HG03378 (cell line): Measurements from ENCODE around the gene UBTD2.
"Not testable (repeated sequence)": the region's sequence is repeated elsewhere in the genome, so short reads cannot be mapped to it uniquely, and the experiment has no call there.

Source experiments
- ATAC-seq: cut with Tn5 transposase; IDR thresholded peaks from one replicate; pipeline ENCODE4 v1.9.1; 2021; ENCODE audit warnings: mild to moderate bottlenecking, moderate library complexity; ENCODE audit not compliant: unreplicated experiment

UBTD2 gene

GRCh38 chr5:172252501-172252900, 31.1 kb downstream of the UBTD2 start:
- ATAC-seq: no peak

- no peak for ATAC-seq
These were observed 32.1 kb downstream of the UBTD2 start for GRCh38 chr5:172251419-172251818.

GRCh38 chr5:172248637-172249036, 34.9 kb downstream of the UBTD2 start:
- ATAC-seq: no peak

- no peak for ATAC-seq
These were observed 37.9 kb downstream of the UBTD2 start for GRCh38 chr5:172245703-172246125.

GRCh38 chr5:172245046-172245445, 38.5 kb downstream of the UBTD2 start:
- ATAC-seq: no peak

- ATAC-seq: no peak
These were observed 40.3 kb downstream of the UBTD2 start for GRCh38 chr5:172243302-172243701.

- no peak for ATAC-seq
These were observed 45.2 kb downstream of the UBTD2 start for GRCh38 chr5:172238334-172238733.

- no peak for ATAC-seq
These were observed 47.5 kb downstream of the UBTD2 start for GRCh38 chr5:172235827-172236736.

- peak; percentile 63 for ATAC-seq
These were observed 48.3 kb downstream of the UBTD2 start for GRCh38 chr5:172235132-172235780.

- no peak for ATAC-seq
These were observed 49.5 kb downstream of the UBTD2 start for GRCh38 chr5:172234031-172234430.

- ATAC-seq: no peak
These were observed 53.7 kb downstream of the UBTD2 start for GRCh38 chr5:172229904-172230303.

- no peak for ATAC-seq
These were observed 58.6 kb downstream of the UBTD2 start for GRCh38 chr5:172224996-172225395.

- ATAC-seq: peak; percentile 77
These were observed 59.4 kb downstream of the UBTD2 start for GRCh38 chr5:172223901-172224873.

- ATAC-seq: no peak
These were observed 64.3 kb downstream of the UBTD2 start for GRCh38 chr5:172219296-172219695.

- ATAC-seq: no peak
These were observed 67.2 kb downstream of the UBTD2 start for GRCh38 chr5:172216345-172216744.

GRCh38 chr5:172213126-172213525, 70.4 kb downstream of the UBTD2 start:
- ATAC-seq: no peak

GRCh38 chr5:172211676-172212075, 71.9 kb downstream of the UBTD2 start:
- no peak for ATAC-seq

- no peak for ATAC-seq
These were observed 73.8 kb downstream of the UBTD2 start for GRCh38 chr5:172209714-172210113.

GRCh38 chr5:172207511-172207910, 76.1 kb downstream of the UBTD2 start:
- no peak for ATAC-seq

- ATAC-seq: not testable (repeated sequence)
These were observed 77.6 kb downstream of the UBTD2 start for GRCh38 chr5:172205984-172206383.

- no peak for ATAC-seq
These were observed 83.1 kb downstream of the UBTD2 start for GRCh38 chr5:172200476-172200875.
